Subcutaneous abdominal adipose tissue (tissue), 5 donors: ENCODE results near the gene MIS18A.

Experiments
- H3K27ac ChIP-seq: one replicate; pipeline ENCODE4 v1.7.0; 2013; ENCODE audit warnings: low read depth, mild to moderate bottlenecking, inconsistent platforms, low read length, moderate library complexity
- H3K27me3 ChIP-seq, 5 donors: one replicate each; pipeline ENCODE4 v1.7.0; 2013; ENCODE audit warnings: low read length in 5 of 5, inconsistent platforms in 1 of 5; ENCODE audit not compliant: control insufficient read depth in 5 of 5, insufficient read depth in 4 of 5
- H3K36me3 ChIP-seq, 5 donors: one replicate each; pipeline ENCODE4 v1.7.0; 2013; ENCODE audit warnings: low read length in 5 of 5; ENCODE audit not compliant: control insufficient read depth in 5 of 5, insufficient read depth in 5 of 5
- H3K4me1 ChIP-seq, 5 donors: one replicate each; pipeline ENCODE4 v1.7.0; 2013; ENCODE audit warnings: low read length in 5 of 5, mild to moderate bottlenecking in 3 of 5, moderate library complexity in 1 of 5; ENCODE audit not compliant: control insufficient read depth in 5 of 5, insufficient read depth in 5 of 5
- H3K4me3 ChIP-seq, 5 donors: one replicate each; pipeline ENCODE4 v1.7.0; 2013; ENCODE audit warnings: low read length in 5 of 5, low read depth in 1 of 5
- H3K9ac ChIP-seq, 5 donors: one replicate each; pipeline ENCODE4 v1.7.0; 2013; ENCODE audit warnings: low read length in 5 of 5, mild to moderate bottlenecking in 4 of 5, moderate library complexity in 3 of 5
- H3K9me3 ChIP-seq, 5 donors: one replicate each; pipeline ENCODE4 v1.7.0; 2013; ENCODE audit warnings: low read length in 5 of 5; ENCODE audit not compliant: control insufficient read depth in 5 of 5
- donor health status: healthy.
- donor health status: healthy.
- donor health status: healthy.
- donor health status: healthy.
- donor health status: healthy.

The MIS18A gene

DNA sequence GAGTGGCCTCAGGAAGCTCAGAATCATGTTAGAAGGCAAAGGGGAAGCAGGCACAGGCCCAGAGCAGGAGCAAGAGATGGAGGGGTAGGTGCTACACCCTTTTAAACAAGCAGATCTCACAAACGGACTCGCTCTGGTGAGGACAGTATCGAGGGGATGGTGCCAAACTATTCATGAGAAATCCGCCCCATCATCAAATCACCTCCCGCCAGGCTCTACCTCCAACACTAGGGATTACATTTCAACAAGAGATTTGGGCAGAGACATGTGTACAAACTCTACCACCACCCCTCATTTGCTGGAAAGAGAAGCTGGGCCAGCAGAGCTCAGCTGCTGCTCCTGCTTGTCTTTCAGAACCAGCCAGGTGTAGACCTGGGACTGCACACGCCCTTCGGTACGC is 32.9 kb downstream of the MIS18A start:
- no peak overlapping the region for H3K4me3 ChIP-seq
- no peak overlapping the region for H3K27ac ChIP-seq
- H3K36me3 ChIP-seq: no peaks in the 10 kb centered on the region
- H3K9me3 ChIP-seq: no peaks in the 10 kb centered on the region
- H3K4me1 ChIP-seq: no peaks in the 10 kb centered on the region
- H3K27me3 ChIP-seq: peaks cover 0 to 4% (median 0%) of the 10 kb centered on the region in 5 donors
- no peak overlapping the region for H3K9ac ChIP-seq

DNA sequence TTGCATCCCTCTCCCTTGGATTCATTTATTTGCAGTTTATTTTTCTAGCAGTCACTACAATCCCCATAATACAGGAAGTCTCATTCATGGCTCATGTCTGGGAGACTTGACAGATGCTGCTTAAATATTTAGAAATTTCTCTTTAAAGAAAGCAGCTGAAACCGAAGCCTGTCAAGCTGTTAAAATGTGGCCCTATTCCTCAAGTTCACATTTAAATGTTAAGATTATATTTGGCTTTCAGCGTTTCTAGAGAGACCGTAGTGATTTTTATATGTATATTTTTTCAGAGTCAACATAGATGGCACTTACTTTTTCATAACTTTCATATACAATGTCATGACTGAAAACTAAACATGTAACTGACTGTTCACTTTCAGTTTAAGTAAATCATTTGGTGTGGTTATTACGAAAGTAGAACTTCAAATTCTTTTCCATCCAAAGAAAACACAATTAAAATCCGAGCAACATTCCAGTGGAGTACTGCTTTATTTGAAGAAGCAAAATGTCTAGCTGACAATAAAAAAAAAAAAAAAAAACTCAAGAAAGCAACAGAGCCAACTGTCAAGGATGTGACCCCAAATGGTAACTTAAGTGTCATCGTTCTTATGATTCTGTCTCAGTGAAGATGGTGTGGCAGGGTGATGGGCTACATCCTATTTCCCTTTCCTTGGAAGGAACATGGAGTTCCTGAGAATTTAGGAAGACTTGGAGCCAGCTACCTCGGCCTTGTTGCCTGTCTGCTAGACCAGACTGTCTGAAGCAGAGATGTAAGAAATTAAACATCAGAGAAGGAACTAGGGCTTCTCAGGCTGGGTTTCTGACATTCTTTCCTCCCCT is 37.8 kb downstream of the MIS18A start:
- no peak overlapping the region for H3K9ac ChIP-seq
- no peaks in the 10 kb centered on the region for H3K4me1 ChIP-seq
- peaks cover 0 to 10% (median 4%) of the 10 kb centered on the region in 5 donors for H3K9me3 ChIP-seq
- H3K36me3 ChIP-seq: no peaks in the 10 kb centered on the region
- H3K27me3 ChIP-seq: no peaks in the 10 kb centered on the region
- H3K4me3 ChIP-seq: no peak overlapping the region
- H3K27ac ChIP-seq: no peak overlapping the region

DNA sequence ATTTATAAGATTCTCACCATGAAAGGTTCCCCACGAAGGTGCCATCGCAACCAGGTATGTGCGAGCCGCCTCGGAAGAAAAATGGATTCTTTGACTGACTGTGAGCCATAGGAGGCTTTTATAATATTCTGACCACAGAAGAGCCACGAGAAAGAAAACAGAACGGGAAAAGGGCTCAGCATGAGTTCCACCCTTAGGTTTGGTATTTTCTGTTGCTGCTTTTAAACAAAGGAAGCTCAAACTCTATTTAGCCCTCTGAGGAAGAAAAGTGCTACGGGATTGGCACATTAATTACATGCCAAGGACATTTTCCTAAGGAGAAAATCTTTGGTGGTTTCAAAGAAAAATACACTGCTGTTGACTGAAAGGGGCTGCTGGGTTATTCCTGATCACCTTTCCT is 39.3 kb downstream of the MIS18A start:
- H3K9ac ChIP-seq: no peak overlapping the region
- H3K4me3 ChIP-seq: no peak overlapping the region
- no peaks in the 10 kb centered on the region for H3K27me3 ChIP-seq
- no peak overlapping the region for H3K27ac ChIP-seq
- H3K4me1 ChIP-seq: no peaks in the 10 kb centered on the region
- peaks cover 0 to 10% (median 4%) of the 10 kb centered on the region in 5 donors for H3K9me3 ChIP-seq
- H3K36me3 ChIP-seq: no peaks in the 10 kb centered on the region

DNA sequence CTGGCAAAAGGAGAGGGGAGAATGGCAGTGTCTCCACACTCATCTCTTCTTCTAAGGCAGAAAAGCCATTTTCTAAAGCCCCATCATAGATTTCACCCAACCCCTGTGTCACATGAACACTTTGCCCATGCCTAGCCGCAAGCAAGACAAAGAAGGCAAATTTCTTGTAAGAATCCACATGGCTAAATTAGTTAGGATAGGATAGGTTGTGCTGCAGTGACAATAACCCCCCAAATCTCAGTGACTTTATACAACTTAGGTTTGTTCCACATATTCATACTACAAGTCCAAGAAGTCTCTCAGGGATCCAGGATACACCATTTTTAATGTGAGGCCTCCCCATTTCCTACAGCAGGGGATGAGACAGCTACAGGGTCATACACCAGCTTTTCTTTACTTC is 40.8 kb downstream of the MIS18A start:
- Histone ChIP-seq H3K9ac (no peak overlapping the region), H3K27ac (no peak overlapping the region), H3K36me3 (no peaks in the 10 kb centered on the region), H3K4me1 (no peaks in the 10 kb centered on the region), H3K27me3 (no peaks in the 10 kb centered on the region), H3K9me3 (peaks cover 0 to 10% (median 4%) of the 10 kb centered on the region in 5 donors), H3K4me3 (no peak overlapping the region)

DNA sequence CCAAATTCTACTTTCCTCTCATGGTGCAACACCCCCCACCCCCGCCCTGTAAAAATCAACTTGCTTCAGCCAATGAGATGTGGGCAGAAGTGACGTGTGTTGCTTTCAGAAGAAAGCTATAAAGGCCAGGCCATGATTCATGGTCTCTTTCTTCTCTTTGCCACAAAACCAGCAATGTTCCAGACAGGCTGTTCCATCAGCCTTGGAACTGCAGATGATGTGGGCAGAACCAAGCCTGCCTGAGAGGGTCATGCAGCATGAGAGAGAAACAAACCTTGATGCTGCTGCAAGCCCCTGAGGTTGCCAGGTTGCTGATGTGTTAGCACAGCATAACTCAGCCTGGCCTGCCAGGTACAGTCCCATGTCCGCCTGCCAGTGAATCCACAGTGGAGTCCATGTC is 41.8 kb downstream of the MIS18A start:
- Histone ChIP-seq H3K27me3 (no peaks in the 10 kb centered on the region), H3K27ac (no peak overlapping the region), H3K9me3 (peaks cover 0 to 10% (median 4%) of the 10 kb centered on the region in 5 donors), H3K4me3 (no peak overlapping the region), H3K36me3 (no peaks in the 10 kb centered on the region), H3K4me1 (no peaks in the 10 kb centered on the region), H3K9ac (no peak overlapping the region)

DNA sequence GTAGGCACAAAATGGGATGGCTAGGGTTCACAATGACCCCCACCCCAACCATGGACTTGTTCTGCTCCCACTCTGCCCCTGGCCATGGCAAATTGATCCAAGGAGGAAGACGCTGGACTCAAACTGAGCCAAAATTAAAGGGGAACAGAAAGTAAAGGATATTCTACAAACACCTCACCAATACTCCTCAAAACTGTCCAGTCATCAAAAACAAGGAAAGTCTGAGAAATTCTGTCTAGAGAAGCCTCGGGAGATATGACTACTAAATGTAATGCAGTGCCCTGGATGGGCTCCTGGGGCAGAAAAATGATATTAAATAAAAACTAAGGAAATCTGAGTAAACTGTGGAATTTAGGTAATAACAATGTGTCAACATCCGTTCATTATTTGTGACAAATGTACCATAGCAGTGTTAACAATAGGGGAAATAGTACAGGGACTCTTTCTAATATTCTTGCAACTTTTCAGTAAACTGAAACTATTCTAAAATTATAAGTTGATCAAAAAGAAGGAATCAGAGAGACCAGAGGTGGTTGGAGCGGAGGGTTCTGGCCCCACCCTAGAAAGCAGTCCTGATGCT is 45.0 kb downstream of the MIS18A start:
- H3K27ac ChIP-seq: no peak overlapping the region
- no peaks in the 10 kb centered on the region for H3K36me3 ChIP-seq
- peaks cover 0 to 8% (median 0%) of the 10 kb centered on the region in 5 donors for H3K9me3 ChIP-seq
- no peak overlapping the region for H3K9ac ChIP-seq
- no peaks in the 10 kb centered on the region for H3K27me3 ChIP-seq
- no peaks in the 10 kb centered on the region for H3K4me1 ChIP-seq
- no peak overlapping the region for H3K4me3 ChIP-seq

DNA sequence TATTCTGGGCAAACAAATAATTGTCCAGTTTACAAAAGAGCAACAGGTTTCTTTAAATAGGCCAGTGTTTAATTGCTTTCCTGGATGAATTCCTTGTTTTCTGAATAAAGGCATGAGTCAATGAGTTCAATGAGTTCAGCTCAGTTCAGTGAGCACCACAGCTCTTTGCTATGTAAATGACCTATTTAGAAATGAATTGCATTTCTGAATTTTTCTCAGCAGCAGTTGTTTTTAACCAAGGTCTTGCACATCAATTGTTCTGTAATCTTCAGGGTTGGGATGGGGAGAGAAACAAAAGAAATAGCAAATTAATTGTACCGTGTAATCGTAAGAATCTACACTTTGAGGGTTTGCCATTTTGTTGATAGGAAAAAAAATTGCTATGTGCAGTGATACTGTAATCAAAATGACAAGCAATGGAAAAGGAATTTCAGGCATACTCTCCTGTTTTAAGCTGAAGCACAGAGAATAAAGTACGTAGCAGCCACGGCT is 45.7 kb downstream of the MIS18A start:
- peaks cover 0 to 4% (median 0%) of the 10 kb centered on the region in 5 donors for H3K9me3 ChIP-seq
- no peaks in the 10 kb centered on the region for H3K4me1 ChIP-seq
- no peak overlapping the region for H3K27ac ChIP-seq
- H3K27me3 ChIP-seq: no peaks in the 10 kb centered on the region
- no peaks in the 10 kb centered on the region for H3K36me3 ChIP-seq
- no peak overlapping the region for H3K4me3 ChIP-seq
- H3K9ac ChIP-seq: no peak overlapping the region

DNA sequence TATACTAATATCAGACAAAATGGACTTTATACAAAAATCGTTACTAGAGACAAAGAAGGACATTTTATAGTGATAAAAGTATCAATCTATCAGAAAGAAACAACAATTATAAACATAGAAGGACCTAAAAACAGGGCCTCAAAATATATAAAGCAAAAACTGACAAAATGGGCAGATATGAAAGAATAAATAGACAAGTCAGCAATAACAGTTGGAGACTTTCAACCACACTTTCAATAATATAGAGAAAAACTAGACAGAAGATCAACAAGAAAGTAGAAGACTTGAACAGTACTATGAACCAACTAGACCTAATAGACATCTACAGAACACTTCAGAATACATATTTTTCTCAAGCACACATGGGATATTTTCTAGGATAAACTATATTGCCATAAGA is 52.4 kb downstream of the MIS18A start:
- no peaks in the 10 kb centered on the region for H3K36me3 ChIP-seq
- no peak overlapping the region for H3K9ac ChIP-seq
- peaks cover 0 to 8% (median 0%) of the 10 kb centered on the region in 5 donors for H3K9me3 ChIP-seq
- H3K27ac ChIP-seq: no peak overlapping the region
- H3K27me3 ChIP-seq: no peaks in the 10 kb centered on the region
- no peaks in the 10 kb centered on the region for H3K4me1 ChIP-seq
- H3K4me3 ChIP-seq: no peak overlapping the region
